ENCODE data around the gene NDUFA8. TPM values are rescaled to one million over a fixed set of nuclear protein-coding genes. Genes with fewer than 3 reads are reported as not detected.

Gene NDUFA8
- total RNA-seq, 4 donors from 2014 or later: 17.3 to 41.3 (median 32.2) TPM

GRCh38 chr9:122183501-122183900 is 23.9 kb upstream of the NDUFA8 start:
- no peaks in the 10 kb centered on the region for H3K36me3 ChIP-seq
- H3K4me1 ChIP-seq: peaks cover 0 to 17% (median 0%) of the 10 kb centered on the region in 4 donors
- DNase-seq: no peak
- no peak for TF ChIP-seq POLR2A (IDR thresholded peaks at IDR 0.05)
- no peak for TF ChIP-seq CTCF (IDR thresholded peaks at IDR 0.05)
- no peak overlapping the region for H3K27ac ChIP-seq
- H3K4me3 ChIP-seq: no peak overlapping the region
- no peaks in the 10 kb centered on the region for H3K9me3 ChIP-seq
- H3K27me3 ChIP-seq: no peaks in the 10 kb centered on the region

GRCh38 chr9:122180633-122181032 is 21.1 kb upstream of the NDUFA8 start:
- Histone ChIP-seq H3K27ac (no peak overlapping the region), H3K27me3 (no peaks in the 10 kb centered on the region), H3K4me3 (no peak overlapping the region), H3K36me3 (no peaks in the 10 kb centered on the region), H3K4me1 (peaks cover 0 to 10% (median 0%) of the 10 kb centered on the region in 4 donors), H3K9me3 (no peaks in the 10 kb centered on the region)
- TF ChIP-seq POLR2A (IDR thresholded peaks at IDR 0.05) (no peak), CTCF (IDR thresholded peaks at IDR 0.05) (no peak)
- DNase-seq: no peak

- H3K36me3 ChIP-seq: no peaks in the 10 kb centered on the region
- peak overlapping the region in 1 of 4 donors; percentile 52 for H3K27ac ChIP-seq
- TF ChIP-seq CTCF (IDR thresholded peaks at IDR 0.05): no peak
- no peak for TF ChIP-seq POLR2A (IDR thresholded peaks at IDR 0.05)
- DNase-seq: no peak
- no peak overlapping the region for H3K4me3 ChIP-seq
- H3K9me3 ChIP-seq: no peaks in the 10 kb centered on the region
- H3K4me1 ChIP-seq: peaks cover 0 to 10% (median 0%) of the 10 kb centered on the region in 4 donors
- no peaks in the 10 kb centered on the region for H3K27me3 ChIP-seq
These were observed 20.1 kb upstream of the NDUFA8 start for GRCh38 chr9:122179690-122180074.

- Histone ChIP-seq H3K27me3 (no peaks in the 10 kb centered on the region), H3K27ac (peak overlapping the region in 2 of 4 donors; percentile 13 to 52), H3K4me3 (no peak overlapping the region), H3K4me1 (peaks cover 0 to 10% (median 0%) of the 10 kb centered on the region in 4 donors), H3K9me3 (no peaks in the 10 kb centered on the region), H3K36me3 (no peaks in the 10 kb centered on the region)
- peak in 2 of 3 donors; percentile 68 to 82 for DNase-seq
- no peak for TF ChIP-seq CTCF (IDR thresholded peaks at IDR 0.05)
- TF ChIP-seq POLR2A (IDR thresholded peaks at IDR 0.05): no peak
These were observed 19.6 kb upstream of the NDUFA8 start for GRCh38 chr9:122179054-122179689.

- H3K36me3 ChIP-seq: no peaks in the 10 kb centered on the region
- H3K9me3 ChIP-seq: no peaks in the 10 kb centered on the region
- peaks cover 0 to 10% (median 0%) of the 10 kb centered on the region in 4 donors for H3K4me1 ChIP-seq
- TF ChIP-seq POLR2A (IDR thresholded peaks at IDR 0.05) (no peak), CTCF (IDR thresholded peaks at IDR 0.05) (no peak)
- no peaks in the 10 kb centered on the region for H3K27me3 ChIP-seq
- H3K27ac ChIP-seq: no peak overlapping the region
- no peak overlapping the region for H3K4me3 ChIP-seq
- DNase-seq: no peak
These were observed 17.3 kb upstream of the NDUFA8 start for GRCh38 chr9:122176916-122177315.
